Neural progenitor cell (in vitro differentiated cells): ENCODE measurements around the gene SYDE2. TPM values are rescaled to one million over a fixed set of nuclear protein-coding genes. Genes with fewer than 3 reads are reported as not detected.

Experiments
- DNase-seq: peaks from one replicate; pipeline ENCODE4 v3.0.0-alpha.2; 2016; ENCODE audit warnings: low spot score
- H2AFZ ChIP-seq: fragments of 200-600 bp; sonication (generic); replicated peaks from 2 replicates; pipeline ENCODE4 v1.6.1; 2016; ENCODE audit warnings: antibody characterized with exemption
- H3F3A ChIP-seq: fragments of 200-600 bp; sonication (generic); 2 replicates; pipeline ENCODE4 v1.6.1; 2016; ENCODE audit warnings: antibody characterized with exemption, low read depth
- H3K27ac ChIP-seq: fragments of 200-600 bp; sonication (generic); 2 replicates; pipeline ENCODE4 v1.5.1; 2016; ENCODE audit warnings: mild to moderate bottlenecking
- H3K27me3 ChIP-seq: fragments of 200-600 bp; sonication (generic); 2 replicates; pipeline ENCODE4 v1.6.1; 2016; ENCODE audit warnings: mild to moderate bottlenecking, moderate library complexity
- H3K36me3 ChIP-seq: fragments of 200-600 bp; sonication (generic); 2 replicates; pipeline ENCODE4 v1.5.1; 2016
- H3K4me1 ChIP-seq: fragments of 200-600 bp; sonication (generic); 2 replicates; pipeline ENCODE4 v1.6.1; 2016; ENCODE audit warnings: mixed run types
- H3K4me2 ChIP-seq: fragments of 200-600 bp; sonication (generic); 2 replicates; pipeline ENCODE4 v1.6.1; 2016
- H3K4me3 ChIP-seq: fragments of 200-600 bp; sonication (generic); 2 replicates; pipeline ENCODE4 v1.5.1; 2016
- H3K79me2 ChIP-seq: fragments of 200-600 bp; sonication (generic); 2 replicates; pipeline ENCODE4 v1.6.1; 2016; ENCODE audit warnings: low read depth
- H3K9ac ChIP-seq: fragments of 200-600 bp; sonication (generic); 2 replicates; pipeline ENCODE4 v1.6.1; 2016
- H3K9me3 ChIP-seq: fragments of 200-600 bp; sonication (generic); 2 replicates; pipeline ENCODE4 v1.5.1; 2016; ENCODE audit warnings: low read depth
- H4K20me1 ChIP-seq: fragments of 200-600 bp; sonication (generic); 2 replicates; pipeline ENCODE4 v1.6.1; 2016; ENCODE audit warnings: low read depth
- H3K27ac Mint-ChIP-seq: 3 replicates; pipeline ENCODE4 v1.8.0; 2021; ENCODE audit warnings: mixed read lengths
- H3K27me3 Mint-ChIP-seq: 2 replicates; pipeline ENCODE4 v1.8.0; 2022; ENCODE audit warnings: low read depth, mild to moderate bottlenecking, inconsistent platforms, moderate library complexity, mixed read lengths; ENCODE audit not compliant: insufficient read depth
- H3K36me3 Mint-ChIP-seq: 3 replicates; pipeline ENCODE4 v1.8.0; 2021; ENCODE audit warnings: mixed read lengths
- H3K4me1 Mint-ChIP-seq: 3 replicates; pipeline ENCODE4 v1.8.0; 2021; ENCODE audit warnings: mixed read lengths
- H3K4me3 Mint-ChIP-seq: 3 replicates; pipeline ENCODE4 v1.8.0; 2021; ENCODE audit warnings: mild to moderate bottlenecking, moderate library complexity, mixed read lengths
- H3K9me3 Mint-ChIP-seq: 3 replicates; pipeline ENCODE4 v1.8.0; 2020; ENCODE audit warnings: mixed read lengths
- EZH2 ChIP-seq: fragments of 200-600 bp; sonication (generic); IDR thresholded peaks from 2 replicates; pipeline ENCODE4 v1.6.1; 2017; ENCODE audit warnings: antibody characterized with exemption, mild to moderate bottlenecking, moderate library complexity
- EZH2phosphoT487 ChIP-seq: fragments of 200-600 bp; sonication (generic); IDR thresholded peaks from 2 replicates; pipeline ENCODE4 v1.6.1; 2017; ENCODE audit warnings: antibody characterized with exemption
- total RNA-seq: library from RNA; depleted of rRNA; stranded (reverse); fragments of >200 nt; gene quantifications from 2 replicates; pipeline ENCODE4 v1.2.3, GENCODE V29; 2015; ENCODE audit warnings: low replicate concordance
- TF ChIP-seq, protein P1 (sequence below): fragments of 200-600 bp; sonication (generic); IDR thresholded peaks from 2 replicates; pipeline ENCODE4 v1.5.1; 2017; ENCODE audit warnings: antibody characterized with exemption, mild to moderate bottlenecking

The SYDE2 gene
- total RNA-seq, 1 donor from 2014 or later = 12.0 TPM

DNA sequence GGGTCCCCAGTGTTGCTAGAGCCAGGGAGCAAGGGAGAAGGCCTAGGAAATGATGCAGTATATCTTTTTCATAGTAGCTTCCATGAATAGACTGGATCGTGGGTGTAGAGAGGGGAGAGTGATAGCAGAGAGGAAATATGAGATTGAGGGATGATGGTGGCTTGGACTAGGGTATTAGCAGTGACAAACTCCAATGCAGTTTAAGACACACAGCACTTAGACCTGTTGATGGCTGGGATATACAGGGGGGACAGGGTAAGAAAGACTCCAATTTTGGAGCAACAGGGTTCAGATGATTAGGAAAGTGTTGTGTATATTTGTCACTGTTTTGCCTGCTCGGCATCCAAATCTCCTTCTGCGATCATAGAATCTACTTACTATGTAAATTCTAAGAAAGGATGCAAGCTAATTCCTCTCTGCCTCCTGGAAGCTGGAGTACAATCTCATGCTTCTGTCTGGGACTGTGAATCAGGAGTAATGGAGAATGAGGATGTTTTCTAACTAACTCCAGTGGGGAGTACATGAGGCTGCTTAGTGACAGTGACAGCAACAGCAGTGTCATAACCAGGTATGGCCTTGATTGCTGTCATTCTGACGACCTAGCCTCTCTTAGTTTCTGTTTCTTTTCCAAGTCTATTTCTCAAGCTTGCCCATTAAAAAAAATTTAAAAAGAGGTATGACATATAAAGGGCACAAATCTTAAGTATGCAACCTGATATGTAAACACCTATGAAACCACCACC, 47.5 kb downstream of the SYDE2 start:
- no peak overlapping the region for H3K4me2 ChIP-seq
- Mint-ChIP-seq H3K27ac (no peak overlapping the region), H3K27me3 (peaks cover 2% of the 10 kb centered on the region), H3K36me3 (no peaks in the 10 kb centered on the region), H3K4me1 (peaks cover 26% of the 10 kb centered on the region), H3K9me3 (no peaks in the 10 kb centered on the region), H3K4me3 (no peak overlapping the region)
- H3K9me3 ChIP-seq = no peaks in the 10 kb centered on the region
- peaks cover 8% of the 10 kb centered on the region for H3F3A ChIP-seq
- no peak overlapping the region for H2AFZ ChIP-seq
- H3K9ac ChIP-seq = no peak overlapping the region
- H4K20me1 ChIP-seq = no peaks in the 10 kb centered on the region
- no peaks in the 10 kb centered on the region for H3K36me3 ChIP-seq
- no peaks in the 10 kb centered on the region for H3K79me2 ChIP-seq
- peaks cover 11% of the 10 kb centered on the region for H3K4me1 ChIP-seq
- H3K27ac ChIP-seq = no peak overlapping the region
- no peaks in the 10 kb centered on the region for H3K27me3 ChIP-seq
- no peak for DNase-seq
- H3K4me3 ChIP-seq = no peak overlapping the region
- TF ChIP-seq, protein P1, sequence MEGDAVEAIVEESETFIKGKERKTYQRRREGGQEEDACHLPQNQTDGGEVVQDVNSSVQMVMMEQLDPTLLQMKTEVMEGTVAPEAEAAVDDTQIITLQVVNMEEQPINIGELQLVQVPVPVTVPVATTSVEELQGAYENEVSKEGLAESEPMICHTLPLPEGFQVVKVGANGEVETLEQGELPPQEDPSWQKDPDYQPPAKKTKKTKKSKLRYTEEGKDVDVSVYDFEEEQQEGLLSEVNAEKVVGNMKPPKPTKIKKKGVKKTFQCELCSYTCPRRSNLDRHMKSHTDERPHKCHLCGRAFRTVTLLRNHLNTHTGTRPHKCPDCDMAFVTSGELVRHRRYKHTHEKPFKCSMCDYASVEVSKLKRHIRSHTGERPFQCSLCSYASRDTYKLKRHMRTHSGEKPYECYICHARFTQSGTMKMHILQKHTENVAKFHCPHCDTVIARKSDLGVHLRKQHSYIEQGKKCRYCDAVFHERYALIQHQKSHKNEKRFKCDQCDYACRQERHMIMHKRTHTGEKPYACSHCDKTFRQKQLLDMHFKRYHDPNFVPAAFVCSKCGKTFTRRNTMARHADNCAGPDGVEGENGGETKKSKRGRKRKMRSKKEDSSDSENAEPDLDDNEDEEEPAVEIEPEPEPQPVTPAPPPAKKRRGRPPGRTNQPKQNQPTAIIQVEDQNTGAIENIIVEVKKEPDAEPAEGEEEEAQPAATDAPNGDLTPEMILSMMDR = no peak
- TF ChIP-seq EZH2 (no peak), EZH2phosphoT487 (no peak)

DNA sequence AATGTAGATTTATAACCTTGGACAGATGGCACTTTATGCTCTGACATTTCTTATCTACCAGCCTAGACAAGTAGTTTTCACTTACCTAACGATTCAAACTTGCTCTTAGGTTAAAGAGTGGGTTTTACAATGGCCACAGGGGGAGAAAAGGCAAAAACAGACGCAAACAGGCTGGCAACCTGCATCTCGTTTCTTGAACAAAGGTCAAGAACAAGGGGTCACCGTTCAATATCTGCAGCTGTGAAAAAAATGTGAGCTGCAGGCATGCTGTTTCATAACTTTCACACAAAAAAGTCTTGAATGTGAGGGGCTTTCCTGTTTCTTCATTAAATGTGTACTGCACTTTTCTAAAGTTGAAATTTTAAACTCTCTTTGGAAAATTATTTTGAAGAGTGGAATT, 49.4 kb downstream of the SYDE2 start:
- DNase-seq = no peak
- no peak overlapping the region for H3K4me3 ChIP-seq
- Mint-ChIP-seq H3K4me1 (peaks cover 26% of the 10 kb centered on the region), H3K36me3 (no peaks in the 10 kb centered on the region), H3K4me3 (no peak overlapping the region), H3K27ac (no peak overlapping the region), H3K27me3 (peaks cover 2% of the 10 kb centered on the region), H3K9me3 (no peaks in the 10 kb centered on the region)
- H3K9ac ChIP-seq = no peak overlapping the region
- no peak overlapping the region for H2AFZ ChIP-seq
- H3K36me3 ChIP-seq = no peaks in the 10 kb centered on the region
- no peak overlapping the region for H3K4me2 ChIP-seq
- no peak overlapping the region for H3K27ac ChIP-seq
- no peaks in the 10 kb centered on the region for H3K9me3 ChIP-seq
- H3K4me1 ChIP-seq = peaks cover 11% of the 10 kb centered on the region
- H3F3A ChIP-seq = peaks cover 8% of the 10 kb centered on the region
- H4K20me1 ChIP-seq = no peaks in the 10 kb centered on the region
- no peaks in the 10 kb centered on the region for H3K27me3 ChIP-seq
- TF ChIP-seq, protein P1 = no peak
- TF ChIP-seq EZH2phosphoT487 = no peak
- no peak for TF ChIP-seq EZH2
- no peaks in the 10 kb centered on the region for H3K79me2 ChIP-seq

DNA sequence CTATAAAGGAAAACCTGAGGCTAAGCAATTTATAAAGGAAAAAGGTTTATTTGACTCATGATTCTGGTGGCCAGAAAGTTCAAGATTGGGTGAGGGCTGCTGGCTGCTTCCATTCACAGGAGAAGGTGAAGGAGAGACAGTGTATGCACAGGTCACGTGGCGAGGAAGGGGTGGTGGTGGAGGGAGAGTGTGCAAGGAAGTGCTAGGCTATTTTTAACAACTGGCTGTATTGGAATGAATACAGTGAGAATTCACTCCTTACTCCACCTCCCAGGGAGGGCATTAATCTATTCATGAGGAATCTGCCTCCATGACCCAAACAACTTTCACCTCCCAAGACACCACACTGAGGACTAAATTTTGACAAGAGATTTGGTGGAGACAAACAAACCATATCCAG, 51.0 kb downstream of the SYDE2 start:
- TF ChIP-seq EZH2phosphoT487 = no peak
- no peak for TF ChIP-seq EZH2
- TF ChIP-seq, protein P1 = no peak
- no peaks in the 10 kb centered on the region for H3K9me3 Mint-ChIP-seq
- Histone ChIP-seq H2AFZ (no peak overlapping the region), H3K27me3 (no peaks in the 10 kb centered on the region), H3K4me3 (no peak overlapping the region), H3K9me3 (no peaks in the 10 kb centered on the region), H3K79me2 (no peaks in the 10 kb centered on the region), H3F3A (peaks cover 8% of the 10 kb centered on the region), H3K4me1 (peaks cover 11% of the 10 kb centered on the region), H4K20me1 (no peaks in the 10 kb centered on the region), H3K4me2 (no peak overlapping the region), H3K36me3 (no peaks in the 10 kb centered on the region), H3K27ac (no peak overlapping the region), H3K9ac (no peak overlapping the region)
- H3K36me3 Mint-ChIP-seq = no peaks in the 10 kb centered on the region
- H3K4me3 Mint-ChIP-seq = no peak overlapping the region
- H3K27ac Mint-ChIP-seq = no peak overlapping the region
- peaks cover 32% of the 10 kb centered on the region for H3K4me1 Mint-ChIP-seq
- H3K27me3 Mint-ChIP-seq = peaks cover 2% of the 10 kb centered on the region
- no peak for DNase-seq
